Nephron (organoid): ENCODE data around the gene GYS2.

Experiments
- H3K27ac Mint-ChIP-seq, 3 experiments: 2 replicates each; pipeline ENCODE4 v1.8.0; 2020; ENCODE audit warnings: mixed read lengths in 3 of 3, mild to moderate bottlenecking in 2 of 3, moderate library complexity in 1 of 3
- H3K27me3 Mint-ChIP-seq: 2 replicates; pipeline ENCODE4 v1.8.0; 2021; ENCODE audit warnings: low read depth, mild to moderate bottlenecking, moderate library complexity, mixed read lengths
- H3K36me3 Mint-ChIP-seq: 2 replicates; pipeline ENCODE4 v1.8.0; 2020; ENCODE audit warnings: low read depth, mixed read lengths
- H3K4me1 Mint-ChIP-seq: 2 replicates; pipeline ENCODE4 v1.8.0; 2020; ENCODE audit warnings: mixed read lengths
- H3K4me3 Mint-ChIP-seq, 3 experiments: 2 replicates each; pipeline ENCODE4 v1.8.0; 2020; ENCODE audit warnings: mild to moderate bottlenecking in 3 of 3, mixed read lengths in 3 of 3, moderate library complexity in 2 of 3
- H3K9me3 Mint-ChIP-seq: 2 replicates; pipeline ENCODE4 v1.8.0; 2020; ENCODE audit warnings: mixed read lengths
- TF ChIP-seq, protein P1 (sequence below), 3 experiments: fragments of 200-600 bp; sonication (generic); IDR thresholded peaks; one replicate each; pipeline ENCODE4 v1.5.0; 2021; ENCODE audit warnings: antibody characterized with exemption in 3 of 3; ENCODE audit not compliant: unreplicated experiment in 3 of 3

GYS2 gene

DNA sequence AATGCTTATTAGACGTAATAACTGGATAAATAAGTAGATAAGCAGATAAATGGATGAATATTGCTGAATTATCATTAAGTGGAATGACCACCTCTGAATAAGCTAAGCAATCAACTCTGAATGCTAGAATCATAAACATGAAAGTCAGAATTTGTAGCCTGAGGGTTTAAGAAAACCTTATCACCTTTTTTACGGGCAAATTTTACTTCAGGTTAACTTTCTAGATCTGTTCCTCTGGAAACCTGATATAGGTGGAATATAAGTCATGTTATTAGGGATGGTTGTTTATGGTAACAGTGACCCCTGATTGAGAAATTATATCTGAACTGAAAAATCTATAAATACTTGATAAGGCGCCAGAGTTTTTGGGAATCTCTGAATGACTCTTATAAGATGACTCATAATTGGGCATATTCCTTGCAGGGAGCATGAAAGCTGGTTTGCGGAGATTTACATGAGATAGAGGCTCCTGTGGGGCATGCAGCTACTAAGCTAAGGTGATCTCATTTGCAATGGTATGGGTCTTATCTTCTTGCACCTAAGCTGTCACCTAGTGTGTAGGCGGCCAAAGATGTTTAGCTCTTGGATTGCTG is 66.5 kb downstream of the GYS2 start:
- no peak overlapping the region for H3K4me3 Mint-ChIP-seq
- TF ChIP-seq, protein P1, sequence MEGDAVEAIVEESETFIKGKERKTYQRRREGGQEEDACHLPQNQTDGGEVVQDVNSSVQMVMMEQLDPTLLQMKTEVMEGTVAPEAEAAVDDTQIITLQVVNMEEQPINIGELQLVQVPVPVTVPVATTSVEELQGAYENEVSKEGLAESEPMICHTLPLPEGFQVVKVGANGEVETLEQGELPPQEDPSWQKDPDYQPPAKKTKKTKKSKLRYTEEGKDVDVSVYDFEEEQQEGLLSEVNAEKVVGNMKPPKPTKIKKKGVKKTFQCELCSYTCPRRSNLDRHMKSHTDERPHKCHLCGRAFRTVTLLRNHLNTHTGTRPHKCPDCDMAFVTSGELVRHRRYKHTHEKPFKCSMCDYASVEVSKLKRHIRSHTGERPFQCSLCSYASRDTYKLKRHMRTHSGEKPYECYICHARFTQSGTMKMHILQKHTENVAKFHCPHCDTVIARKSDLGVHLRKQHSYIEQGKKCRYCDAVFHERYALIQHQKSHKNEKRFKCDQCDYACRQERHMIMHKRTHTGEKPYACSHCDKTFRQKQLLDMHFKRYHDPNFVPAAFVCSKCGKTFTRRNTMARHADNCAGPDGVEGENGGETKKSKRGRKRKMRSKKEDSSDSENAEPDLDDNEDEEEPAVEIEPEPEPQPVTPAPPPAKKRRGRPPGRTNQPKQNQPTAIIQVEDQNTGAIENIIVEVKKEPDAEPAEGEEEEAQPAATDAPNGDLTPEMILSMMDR (IDR thresholded peaks at IDR 0.05; ENCODE audit: unreplicated experiment in 3 of 3): no peak
- no peaks in the 10 kb centered on the region for H3K36me3 Mint-ChIP-seq
- no peaks in the 10 kb centered on the region for H3K4me1 Mint-ChIP-seq
- H3K27ac Mint-ChIP-seq: no peak overlapping the region
- H3K27me3 Mint-ChIP-seq: peaks cover 9% of the 10 kb centered on the region
- H3K9me3 Mint-ChIP-seq: no peaks in the 10 kb centered on the region

DNA sequence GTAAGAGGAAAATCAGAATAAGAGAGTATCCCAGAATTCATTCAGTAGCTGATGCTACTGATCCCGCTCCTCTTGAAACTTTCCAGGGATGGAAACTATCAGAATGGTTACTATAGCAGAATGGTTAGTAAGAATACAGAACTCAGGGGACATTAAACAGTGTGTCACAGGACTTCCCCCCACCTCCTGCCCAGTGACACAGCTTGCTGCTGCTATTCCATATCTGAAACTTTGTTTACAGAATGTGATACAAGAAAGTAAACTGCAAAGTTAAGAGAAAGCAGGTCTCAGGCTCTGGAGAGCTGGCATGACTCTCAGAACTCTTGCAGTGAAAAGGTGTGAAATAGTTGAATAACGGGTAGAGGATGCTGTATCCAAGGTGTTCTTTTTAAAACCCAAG is 75.2 kb downstream of the GYS2 start:
- Mint-ChIP-seq H3K4me1 (peaks cover 31% of the 10 kb centered on the region), H3K27me3 (peaks cover 50% of the 10 kb centered on the region), H3K36me3 (no peaks in the 10 kb centered on the region), H3K27ac (peak overlapping the region; percentile 81 to 90 (median 89)), H3K9me3 (peaks cover 4% of the 10 kb centered on the region), H3K4me3 (peak overlapping the region in 2 of 3 experiments; percentile 57 to 87)
- TF ChIP-seq, protein P1 (IDR thresholded peaks at IDR 0.05; ENCODE audit: unreplicated experiment in 3 of 3): no peak

DNA sequence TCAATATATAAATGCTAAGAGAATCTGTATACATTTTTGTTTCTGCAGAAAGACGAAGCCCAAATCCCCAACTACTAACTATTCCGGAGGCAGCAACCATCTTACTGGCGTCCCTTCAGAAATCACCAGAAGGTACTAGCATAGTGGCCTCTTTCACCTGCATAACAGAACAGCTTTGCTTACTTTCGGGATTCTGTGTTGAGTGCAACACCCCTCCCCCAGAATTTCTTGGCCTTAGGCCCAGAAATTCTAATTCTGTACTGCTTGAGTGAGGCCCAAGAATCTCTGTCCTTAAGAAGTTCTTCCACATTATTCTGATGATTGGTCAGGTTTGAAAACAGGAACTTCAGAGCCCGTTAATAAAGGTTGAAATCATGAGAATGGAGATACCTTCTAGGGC is 75.7 kb downstream of the GYS2 start:
- TF ChIP-seq, protein P1 (IDR thresholded peaks at IDR 0.05; ENCODE audit: unreplicated experiment in 3 of 3): no peak
- Mint-ChIP-seq H3K9me3 (peaks cover 4% of the 10 kb centered on the region), H3K36me3 (no peaks in the 10 kb centered on the region), H3K4me3 (peak overlapping the region; percentile 74 to 87 (median 83)), H3K27ac (peak overlapping the region; percentile 81 to 90 (median 89)), H3K27me3 (peaks cover 50% of the 10 kb centered on the region), H3K4me1 (peaks cover 31% of the 10 kb centered on the region)

DNA sequence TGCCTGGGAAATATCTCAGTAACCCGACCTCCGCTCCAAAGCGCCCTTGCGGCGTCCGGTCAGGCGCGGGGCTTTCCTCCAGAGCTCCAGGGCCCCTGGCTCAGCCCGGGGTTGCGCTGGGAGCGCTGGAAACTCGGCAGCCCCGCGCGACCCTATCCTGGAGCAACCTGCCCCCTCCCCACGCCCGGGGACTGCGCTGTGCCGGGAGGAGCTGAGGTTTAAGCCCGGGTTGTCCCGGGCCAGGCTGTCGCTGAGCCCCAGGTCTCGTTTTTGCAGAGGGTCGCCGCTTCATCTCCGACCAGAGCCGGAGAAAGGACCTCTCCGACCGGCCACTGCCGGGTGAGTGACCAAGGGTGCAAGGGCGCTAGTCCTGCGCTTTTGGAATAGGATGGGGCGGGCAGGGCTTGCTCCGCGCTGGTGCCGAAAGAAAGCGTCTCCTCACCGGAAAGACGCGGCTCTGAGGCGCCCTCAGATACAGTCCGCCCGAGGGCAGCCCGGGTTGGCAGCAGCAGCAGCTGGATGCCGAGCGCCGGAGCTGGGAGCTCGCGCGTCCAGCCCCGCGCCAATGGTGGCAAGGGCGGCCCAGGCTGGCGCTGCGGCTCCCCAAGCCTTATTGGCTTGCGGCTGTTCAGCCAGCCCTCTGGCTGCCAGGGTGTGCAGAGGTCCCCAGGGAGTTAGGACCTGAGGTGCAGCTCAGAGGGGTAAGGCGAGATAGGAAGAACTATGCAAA is 77.0 kb downstream of the GYS2 start:
- TF ChIP-seq, protein P1 (IDR thresholded peaks at IDR 0.05; ENCODE audit: unreplicated experiment in 3 of 3): no peak
- peaks cover 8% of the 10 kb centered on the region for H3K9me3 Mint-ChIP-seq
- peaks cover 31% of the 10 kb centered on the region for H3K4me1 Mint-ChIP-seq
- H3K36me3 Mint-ChIP-seq: no peaks in the 10 kb centered on the region
- peak overlapping the region; percentile 73 to 87 (median 86) for H3K4me3 Mint-ChIP-seq
- peak overlapping the region in 2 of 3 experiments; percentile 14 to 89 for H3K27ac Mint-ChIP-seq
- peaks cover 44% of the 10 kb centered on the region for H3K27me3 Mint-ChIP-seq

DNA sequence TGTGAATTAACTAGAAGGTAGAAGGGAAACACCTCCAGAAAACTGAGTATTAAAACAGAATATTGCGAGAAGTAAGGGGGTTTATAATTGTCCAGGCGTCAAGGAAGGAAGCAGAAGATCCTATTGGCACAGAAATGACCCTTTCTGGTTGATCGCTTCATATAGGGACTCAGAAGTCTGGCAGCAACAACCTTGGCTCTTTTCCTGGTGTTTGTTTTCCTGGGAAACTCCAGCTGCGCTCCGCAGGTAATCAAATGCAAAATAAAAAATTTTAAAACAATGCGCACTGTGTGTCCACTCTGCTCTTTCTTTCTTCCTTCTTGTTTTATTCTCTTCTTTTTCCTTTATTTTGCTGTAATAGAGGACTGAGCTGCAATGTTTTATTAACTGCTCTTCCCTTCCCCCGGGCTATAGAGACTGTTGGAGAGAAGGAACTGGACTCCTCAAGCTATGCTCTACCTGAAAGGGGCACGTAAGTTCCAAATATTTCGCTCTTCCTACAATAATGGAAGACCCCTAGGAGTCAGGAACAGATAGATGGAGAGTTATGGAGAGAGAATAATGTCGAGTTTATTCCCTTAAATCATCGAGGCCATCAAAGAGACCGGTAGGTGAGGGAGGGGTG is 77.8 kb downstream of the GYS2 start:
- Mint-ChIP-seq H3K4me1 (peaks cover 31% of the 10 kb centered on the region), H3K27ac (peak overlapping the region in 2 of 3 experiments; percentile 60 to 64), H3K9me3 (peaks cover 8% of the 10 kb centered on the region), H3K27me3 (peaks cover 44% of the 10 kb centered on the region), H3K36me3 (no peaks in the 10 kb centered on the region), H3K4me3 (peak overlapping the region; percentile 73 to 87 (median 86))
- TF ChIP-seq, protein P1 (IDR thresholded peaks at IDR 0.05; ENCODE audit: unreplicated experiment in 3 of 3): no peak
